Neural cell (in vitro differentiated cells): ENCODE results near the gene PSD2. TPM values are rescaled to one million over a fixed set of nuclear protein-coding genes. Genes with fewer than 3 reads are reported as not detected.

Experiments used
- H2AFZ ChIP-seq: fragments of 200-600, 300-800 bp; sonication (generic), shearing (Covaris generic); 2 replicates; pipeline ENCODE4 v1.6.0; 2014; ENCODE audit warnings: low read depth, mild to moderate bottlenecking, antibody characterized with exemption, low read length, moderate library complexity
- H3F3A ChIP-seq: fragments of 200-600 bp; shearing (Covaris generic); 2 replicates; pipeline ENCODE4 v1.6.1; 2016; ENCODE audit warnings: mild to moderate bottlenecking, moderate library complexity, mixed read lengths, antibody characterized with exemption, low read length; ENCODE audit not compliant: insufficient read depth, poor library complexity, severe bottlenecking
- H3K27ac ChIP-seq: fragments of 200-600, 300-800 bp; sonication (generic), shearing (Covaris generic); 2 replicates; pipeline ENCODE4 v1.5.1; 2014; ENCODE audit warnings: mild to moderate bottlenecking, low read length, moderate library complexity
- H3K27me3 ChIP-seq: fragments of 300-800, 200-600 bp; sonication (generic), shearing (Covaris generic); 2 replicates; pipeline ENCODE4 v1.6.0; 2014; ENCODE audit warnings: mild to moderate bottlenecking, low read depth, low read length, moderate library complexity; ENCODE audit not compliant: insufficient read depth
- H3K36me3 ChIP-seq: fragments of 300-800, 200-600 bp; sonication (generic), shearing (Covaris generic); 2 replicates; pipeline ENCODE4 v1.5.1; 2014; ENCODE audit warnings: mild to moderate bottlenecking, antibody characterized with exemption, low read length, moderate library complexity; ENCODE audit not compliant: insufficient read depth
- H3K4me2 ChIP-seq: fragments of 300-800, 200-600 bp; sonication (generic), shearing (Covaris generic); 2 replicates; pipeline ENCODE4 v1.6.0; 2014; ENCODE audit warnings: mild to moderate bottlenecking, low read length
- H3K4me3 ChIP-seq: fragments of 300-800, 200-600 bp; sonication (generic), shearing (Covaris generic); 2 replicates; pipeline ENCODE4 v1.5.1; 2014; ENCODE audit warnings: mild to moderate bottlenecking, low read length, moderate library complexity
- H3K79me2 ChIP-seq: fragments of 200-600 bp; shearing (Covaris generic); replicated peaks from 2 replicates; pipeline ENCODE4 v1.6.0; 2014; ENCODE audit warnings: mild to moderate bottlenecking, low read length, moderate library complexity; ENCODE audit not compliant: insufficient read depth
- H3K9ac ChIP-seq: fragments of 300-800, 200-600 bp; sonication (generic), shearing (Covaris generic); 2 replicates; pipeline ENCODE4 v1.6.1; 2016; ENCODE audit warnings: mild to moderate bottlenecking, low read length, mixed read lengths
- H3K9me2 ChIP-seq: fragments of 200-600 bp; shearing (Covaris generic); 2 replicates; pipeline ENCODE4 v1.6.1; 2016; ENCODE audit warnings: mild to moderate bottlenecking, low read length, mixed read lengths; ENCODE audit not compliant: insufficient read depth
- H3K9me3 ChIP-seq: fragments of 200-600, 300-800 bp; sonication (generic), shearing (Covaris generic); 2 replicates; pipeline ENCODE4 v1.6.1; 2016; ENCODE audit warnings: mild to moderate bottlenecking, mixed run types, low read length, moderate library complexity, mixed read lengths
- H4K20me1 ChIP-seq: fragments of 200-600 bp; shearing (Covaris generic); 2 replicates; pipeline ENCODE4 v1.6.1; 2016; ENCODE audit warnings: mild to moderate bottlenecking, mixed run types; ENCODE audit not compliant: insufficient read depth
- CTCF ChIP-seq: fragments of 450-650 bp; IDR thresholded peaks from 2 replicates; pipeline ENCODE4 v1.5.1; 2014; ENCODE audit warnings: antibody characterized with exemption, mild to moderate bottlenecking, moderate library complexity; ENCODE audit not compliant: poor library complexity, severe bottlenecking
- EP300 ChIP-seq: fragments of 450-650 bp; conservative IDR thresholded peaks from 2 replicates; pipeline ENCODE4 v1.6.1; 2014; ENCODE audit warnings: antibody characterized with exemption, mild to moderate bottlenecking, moderate library complexity; ENCODE audit not compliant: poor library complexity, severe bottlenecking
- EZH2 ChIP-seq: fragments of 200-600, 300-800 bp; shearing (Covaris generic), sonication (generic); IDR thresholded peaks from 2 replicates; pipeline ENCODE4 v1.6.1; 2014; ENCODE audit warnings: antibody characterized with exemption, low read length, borderline replicate concordance, mild to moderate bottlenecking; ENCODE audit not compliant: insufficient read depth, poor library complexity, severe bottlenecking
- MXI1 ChIP-seq: fragments of 450-650 bp; conservative IDR thresholded peaks from 2 replicates; pipeline ENCODE4 v1.6.1; 2014; ENCODE audit warnings: antibody characterized with exemption, mild to moderate bottlenecking; ENCODE audit not compliant: poor library complexity, severe bottlenecking
- POLR2AphosphoS5 ChIP-seq: IDR thresholded peaks from 2 replicates; pipeline ENCODE4 v1.6.1; 2012
- RAD21 ChIP-seq: fragments of 450-650 bp; conservative IDR thresholded peaks from 2 replicates; pipeline ENCODE4 v1.6.1; 2014; ENCODE audit warnings: antibody characterized with exemption, mild to moderate bottlenecking, moderate library complexity
- REST ChIP-seq: IDR thresholded peaks from 2 replicates; pipeline ENCODE4 v1.6.1; 2012; ENCODE audit warnings: borderline replicate concordance
- SMC3 ChIP-seq: fragments of 450-650 bp; conservative IDR thresholded peaks from 2 replicates; pipeline ENCODE4 v1.6.1; 2014; ENCODE audit warnings: antibody characterized with exemption, mild to moderate bottlenecking, moderate library complexity; ENCODE audit not compliant: poor library complexity
- TAF1 ChIP-seq: IDR thresholded peaks from 2 replicates; pipeline ENCODE4 v1.6.1; 2012; ENCODE audit warnings: low read depth
- polyA plus RNA-seq: library from polyadenylated mRNA; depleted of rRNA; stranded (reverse); fragments of >200 nt; gene quantifications from 2 replicates; pipeline ENCODE4 v1.2.3, GENCODE V29; 2014

The PSD2 gene
- polyA plus RNA-seq, 1 donor from 2014 or later: 33.4 TPM

- H4K20me1 ChIP-seq: no peaks in the 10 kb centered on the region
- H3K36me3 ChIP-seq: no peaks in the 10 kb centered on the region
- TF ChIP-seq TAF1 (no peak), EZH2 (no peak), MXI1 (no peak), POLR2AphosphoS5 (no peak), RAD21 (no peak), SMC3 (no peak), EP300 (no peak), CTCF (no peak), REST (no peak)
- no peaks in the 10 kb centered on the region for H3K9me3 ChIP-seq
- H3K27me3 ChIP-seq: no peaks in the 10 kb centered on the region
- no peak overlapping the region for H3K4me3 ChIP-seq
- H3K79me2 ChIP-seq: no peaks in the 10 kb centered on the region
- no peak overlapping the region for H3K4me2 ChIP-seq
- no peak overlapping the region for H3K9ac ChIP-seq
- no peaks in the 10 kb centered on the region for H3K9me2 ChIP-seq
- no peaks in the 10 kb centered on the region for H3F3A ChIP-seq
- no peak overlapping the region for H3K27ac ChIP-seq
- H2AFZ ChIP-seq: no peak overlapping the region
Measured at GRCh38 chr5:139772089-139772791, 23.4 kb upstream of the PSD2 start.

DNA sequence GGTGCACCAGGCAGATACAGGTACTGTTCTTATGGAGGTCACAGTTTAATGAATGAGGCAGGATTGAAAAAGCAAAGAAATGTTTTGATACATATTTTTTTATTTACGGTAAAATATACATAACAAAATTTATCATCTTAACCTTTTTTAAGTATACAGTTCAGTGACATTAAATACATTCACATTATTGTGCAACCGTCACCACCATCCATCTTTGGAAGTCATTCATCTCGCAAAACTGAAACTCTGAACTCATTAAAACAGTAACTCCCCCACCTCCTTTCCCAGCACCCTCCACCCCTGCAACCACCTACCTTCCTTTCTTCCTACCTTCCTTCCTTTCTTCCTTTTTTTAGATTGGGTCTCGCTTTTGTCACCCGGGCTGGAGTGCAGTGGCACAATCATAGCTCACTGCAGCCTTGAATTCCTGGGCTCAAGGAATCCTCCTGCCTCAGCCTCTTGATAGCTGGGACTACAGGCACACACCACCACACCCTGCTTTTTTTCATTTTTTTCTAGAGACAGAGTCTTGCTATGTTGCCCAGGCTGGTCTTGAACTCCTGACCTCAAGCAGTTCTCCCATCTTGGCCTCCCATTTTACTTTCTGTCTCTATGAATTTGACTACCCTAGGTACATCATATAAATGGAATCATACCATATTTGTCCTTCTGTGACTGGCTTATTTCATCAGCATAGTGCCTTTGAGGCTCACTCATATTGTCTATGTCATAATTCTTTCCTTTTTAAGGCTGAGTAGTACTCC is 22.5 kb upstream of the PSD2 start:
- Histone ChIP-seq H3K4me2 (no peak overlapping the region), H3K4me3 (no peak overlapping the region), H3K9ac (no peak overlapping the region), H3K9me3 (no peaks in the 10 kb centered on the region), H3F3A (no peaks in the 10 kb centered on the region), H3K36me3 (no peaks in the 10 kb centered on the region), H2AFZ (no peak overlapping the region), H3K9me2 (no peaks in the 10 kb centered on the region), H3K27me3 (no peaks in the 10 kb centered on the region), H3K27ac (no peak overlapping the region), H3K79me2 (no peaks in the 10 kb centered on the region), H4K20me1 (no peaks in the 10 kb centered on the region)
- TF ChIP-seq MXI1 (no peak), CTCF (no peak), EZH2 (no peak), REST (no peak), RAD21 (no peak), SMC3 (no peak), TAF1 (no peak), EP300 (no peak), POLR2AphosphoS5 (no peak)
